Neural crest cell (in vitro differentiated cells): ENCODE data around the gene BOLA2B. TPM values are rescaled to one million over a fixed set of nuclear protein-coding genes. Genes with fewer than 3 reads are reported as not detected.

Experiments
- DNase-seq: peaks from one replicate; pipeline ENCODE4 v3.0.0; 2021; ENCODE audit warnings: low read depth, mixed read lengths, low spot score
- H3K27ac Mint-ChIP-seq: one replicate; pipeline ENCODE4 v1.8.0; 2021; ENCODE audit warnings: mild to moderate bottlenecking, mixed read lengths; ENCODE audit not compliant: unreplicated experiment
- H3K27me3 Mint-ChIP-seq: 2 replicates; pipeline ENCODE4 v1.8.0; 2021; ENCODE audit warnings: low read depth, mild to moderate bottlenecking, mixed read lengths
- H3K36me3 Mint-ChIP-seq: 2 replicates; pipeline ENCODE4 v1.8.0; 2021; ENCODE audit warnings: low read depth, mild to moderate bottlenecking, mixed read lengths
- H3K4me1 Mint-ChIP-seq: 2 replicates; pipeline ENCODE4 v1.8.0; 2021; ENCODE audit warnings: mixed read lengths
- H3K4me3 Mint-ChIP-seq: one replicate; pipeline ENCODE4 v1.8.0; 2021; ENCODE audit warnings: mild to moderate bottlenecking, mixed read lengths
- H3K9me3 Mint-ChIP-seq: 2 replicates; pipeline ENCODE4 v1.8.0; 2021; ENCODE audit warnings: mixed read lengths
- total RNA-seq: library from RNA; stranded (reverse); gene quantifications from 2 replicates; pipeline ENCODE4 v1.2.1, GENCODE V29; 2021
- TF ChIP-seq, protein P1 (sequence below): fragments of 200-600 bp; sonication (generic); conservative IDR thresholded peaks from 2 replicates; pipeline ENCODE4 v1.5.0; 2021; ENCODE audit warnings: antibody characterized with exemption, mild to moderate bottlenecking

Gene BOLA2B
- total RNA-seq, 1 donor from 2014 or later: 118 TPM

DNA sequence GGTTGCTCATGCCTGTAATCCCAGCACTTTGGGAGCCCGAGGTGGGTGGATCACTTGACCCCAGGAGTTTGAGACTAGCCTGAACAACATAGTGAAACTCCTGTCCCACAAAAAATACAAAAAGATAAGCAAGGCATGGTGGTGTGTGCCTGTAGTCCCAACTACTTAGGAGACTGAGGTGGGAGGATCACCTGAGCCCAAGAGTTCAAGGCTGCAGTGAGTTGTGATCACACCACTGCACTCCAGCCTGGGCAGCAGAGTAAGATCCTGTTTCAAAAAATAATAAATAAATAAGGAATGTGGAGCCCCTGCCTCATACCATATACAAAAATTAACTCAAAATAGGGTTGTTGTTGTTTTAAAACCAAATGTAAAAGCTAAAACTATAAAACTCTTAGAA, 36.3 kb downstream of the BOLA2B start:
- no peaks in the 10 kb centered on the region for H3K36me3 Mint-ChIP-seq
- H3K4me1 Mint-ChIP-seq: no peaks in the 10 kb centered on the region
- H3K27ac Mint-ChIP-seq: no peak overlapping the region
- no peak overlapping the region for H3K4me3 Mint-ChIP-seq
- TF ChIP-seq, protein P1, sequence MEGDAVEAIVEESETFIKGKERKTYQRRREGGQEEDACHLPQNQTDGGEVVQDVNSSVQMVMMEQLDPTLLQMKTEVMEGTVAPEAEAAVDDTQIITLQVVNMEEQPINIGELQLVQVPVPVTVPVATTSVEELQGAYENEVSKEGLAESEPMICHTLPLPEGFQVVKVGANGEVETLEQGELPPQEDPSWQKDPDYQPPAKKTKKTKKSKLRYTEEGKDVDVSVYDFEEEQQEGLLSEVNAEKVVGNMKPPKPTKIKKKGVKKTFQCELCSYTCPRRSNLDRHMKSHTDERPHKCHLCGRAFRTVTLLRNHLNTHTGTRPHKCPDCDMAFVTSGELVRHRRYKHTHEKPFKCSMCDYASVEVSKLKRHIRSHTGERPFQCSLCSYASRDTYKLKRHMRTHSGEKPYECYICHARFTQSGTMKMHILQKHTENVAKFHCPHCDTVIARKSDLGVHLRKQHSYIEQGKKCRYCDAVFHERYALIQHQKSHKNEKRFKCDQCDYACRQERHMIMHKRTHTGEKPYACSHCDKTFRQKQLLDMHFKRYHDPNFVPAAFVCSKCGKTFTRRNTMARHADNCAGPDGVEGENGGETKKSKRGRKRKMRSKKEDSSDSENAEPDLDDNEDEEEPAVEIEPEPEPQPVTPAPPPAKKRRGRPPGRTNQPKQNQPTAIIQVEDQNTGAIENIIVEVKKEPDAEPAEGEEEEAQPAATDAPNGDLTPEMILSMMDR: no peak
- DNase-seq: no peak
- H3K27me3 Mint-ChIP-seq: no peaks in the 10 kb centered on the region
- H3K9me3 Mint-ChIP-seq: no peaks in the 10 kb centered on the region

DNA sequence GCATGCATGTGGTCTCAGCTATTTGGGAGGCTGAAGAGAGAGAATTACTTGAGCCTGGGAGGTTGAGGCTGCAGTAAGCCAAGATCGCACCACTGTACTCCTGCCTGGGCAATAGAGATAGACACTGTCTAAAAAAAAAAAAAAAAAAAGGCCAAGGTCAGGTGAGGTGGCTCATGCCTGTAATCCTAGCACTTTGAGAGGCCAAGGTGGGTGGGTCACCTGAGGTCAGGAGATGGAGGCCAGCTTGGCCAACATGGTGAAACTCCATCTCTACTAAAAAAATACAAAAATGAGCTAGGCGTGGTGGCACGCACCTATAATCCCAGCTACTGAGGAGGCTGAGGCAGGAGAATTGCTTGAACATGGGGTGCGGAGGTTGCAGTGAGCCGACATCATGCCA, 38.3 kb downstream of the BOLA2B start:
- no peak for DNase-seq
- Mint-ChIP-seq H3K27ac (no peak overlapping the region), H3K36me3 (no peaks in the 10 kb centered on the region), H3K4me1 (no peaks in the 10 kb centered on the region), H3K9me3 (no peaks in the 10 kb centered on the region), H3K27me3 (no peaks in the 10 kb centered on the region), H3K4me3 (no peak overlapping the region)
- TF ChIP-seq, protein P1: no peak

DNA sequence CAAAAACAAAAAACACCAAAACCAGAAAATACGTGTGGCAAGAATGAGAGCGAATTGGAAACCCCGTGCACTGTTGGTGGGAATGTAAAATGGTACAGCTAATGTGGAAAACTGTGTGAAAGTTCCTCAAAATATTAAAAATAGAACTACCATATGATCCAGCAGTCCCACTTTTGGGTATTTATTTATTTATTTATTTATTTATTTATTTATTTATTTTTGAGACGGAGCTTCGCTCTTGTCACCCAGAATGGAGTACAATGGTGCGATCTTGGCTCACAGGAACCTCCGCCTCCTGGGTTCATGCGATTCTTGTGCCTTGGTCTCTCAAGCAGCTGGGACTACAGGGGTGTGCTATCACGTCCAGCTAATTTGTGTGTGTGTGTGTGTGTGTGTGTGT, 40.9 kb downstream of the BOLA2B start:
- Mint-ChIP-seq H3K36me3 (peaks cover 3% of the 10 kb centered on the region), H3K4me1 (no peaks in the 10 kb centered on the region), H3K4me3 (no peak overlapping the region), H3K27ac (no peak overlapping the region), H3K27me3 (no peaks in the 10 kb centered on the region), H3K9me3 (peaks cover 2% of the 10 kb centered on the region)
- DNase-seq: no peak
- TF ChIP-seq, protein P1: no peak

DNA sequence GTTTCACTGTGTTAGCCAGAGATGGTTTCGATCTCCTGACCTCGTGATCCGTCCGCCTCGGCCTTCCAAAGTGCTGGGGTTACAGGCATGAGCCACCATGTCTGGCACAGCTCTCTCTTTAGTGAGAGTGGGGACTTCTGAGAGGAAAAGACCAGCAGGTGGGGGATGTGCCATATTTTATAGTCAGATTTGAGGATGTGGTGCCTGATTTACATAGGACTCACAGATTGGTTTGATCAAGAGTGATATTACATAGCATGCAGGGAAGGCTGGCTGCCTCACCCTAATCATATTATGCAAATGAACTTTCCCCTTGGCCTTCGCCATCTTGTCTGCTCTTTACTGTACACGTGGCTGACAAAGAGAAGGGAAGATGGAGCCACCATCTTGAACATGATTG, 42.4 kb downstream of the BOLA2B start:
- Mint-ChIP-seq H3K36me3 (peaks cover 3% of the 10 kb centered on the region), H3K27me3 (no peaks in the 10 kb centered on the region), H3K27ac (no peak overlapping the region), H3K4me3 (no peak overlapping the region), H3K4me1 (no peaks in the 10 kb centered on the region), H3K9me3 (peaks cover 2% of the 10 kb centered on the region)
- no peak for DNase-seq
- TF ChIP-seq, protein P1: no peak

- Mint-ChIP-seq H3K4me3 (no peak overlapping the region), H3K4me1 (no peaks in the 10 kb centered on the region), H3K27me3 (no peaks in the 10 kb centered on the region), H3K9me3 (peaks cover 2% of the 10 kb centered on the region), H3K27ac (no peak overlapping the region), H3K36me3 (peaks cover 3% of the 10 kb centered on the region)
- TF ChIP-seq, protein P1: no peak
- DNase-seq: no peak
Measured at GRCh38 chr16:30149250-30149930, 44.1 kb downstream of the BOLA2B start.
